Measurements from ENCODE around the gene SLC66A2.

SLC66A2 gene

GRCh38 chr18:79921984-79922965, 29.2 kb downstream of the SLC66A2 start:
- no peak for DNase-seq (ENCODE audit: low spot score)

- no peak for DNase-seq (ENCODE audit: low spot score)
Observed at GRCh38 chr18:79919089-79919488, 32.4 kb downstream of the SLC66A2 start.

GRCh38 chr18:79918615-79919011, 32.8 kb downstream of the SLC66A2 start:
- DNase-seq (ENCODE audit: low spot score): no peak

GRCh38 chr18:79917853-79918614, 33.4 kb downstream of the SLC66A2 start:
- no peak for DNase-seq (ENCODE audit: low spot score)

GRCh38 chr18:79917169-79917852, 34.1 kb downstream of the SLC66A2 start:
- DNase-seq (ENCODE audit: low spot score): no peak

- DNase-seq (ENCODE audit: low spot score): no peak
Observed at GRCh38 chr18:79916546-79917168, 34.8 kb downstream of the SLC66A2 start.

GRCh38 chr18:79916128-79916494, 35.3 kb downstream of the SLC66A2 start:
- no peak for DNase-seq (ENCODE audit: low spot score)

GRCh38 chr18:79915161-79916127, 36.0 kb downstream of the SLC66A2 start:
- no peak for DNase-seq (ENCODE audit: low spot score)

GRCh38 chr18:79914614-79915160, 36.8 kb downstream of the SLC66A2 start:
- DNase-seq (ENCODE audit: low spot score): no peak

- no peak for DNase-seq (ENCODE audit: low spot score)
Observed at GRCh38 chr18:79912994-79913831, 38.2 kb downstream of the SLC66A2 start.

GRCh38 chr18:79912409-79912991, 39.0 kb downstream of the SLC66A2 start:
- no peak for DNase-seq (ENCODE audit: low spot score)

- DNase-seq (ENCODE audit: low spot score): no peak
Observed at GRCh38 chr18:79911344-79912270, 39.8 kb downstream of the SLC66A2 start.

GRCh38 chr18:79910563-79911343, 40.7 kb downstream of the SLC66A2 start:
- no peak for DNase-seq (ENCODE audit: low spot score)

- DNase-seq (ENCODE audit: low spot score): no peak
Observed at GRCh38 chr18:79906706-79907105, 44.7 kb downstream of the SLC66A2 start.

- no peak for DNase-seq (ENCODE audit: low spot score)
Observed at GRCh38 chr18:79905993-79906392, 45.5 kb downstream of the SLC66A2 start.

- DNase-seq (ENCODE audit: low spot score): no peak
Observed at GRCh38 chr18:79905389-79905911, 46.0 kb downstream of the SLC66A2 start.
